Natural killer cell (primary cell): ENCODE data around the gene VGLL4. TPM values are rescaled to one million over a fixed set of nuclear protein-coding genes. Genes with fewer than 3 reads are reported as not detected.
"Not testable (repeated sequence)": the region's sequence is repeated elsewhere in the genome, so short reads cannot be mapped to it uniquely, and the experiment has no call there.

Experiments
- ATAC-seq, 3 donors: fragments of 150-1000 bp in 2 of 3; fragments of 200-7000 bp in 1 of 3; cut with Tn5 transposase; 1 replicate in 1 of 3; 2 replicates in 2 of 3; pipeline ENCODE4 v1.10.0; 2021; ENCODE audit warnings: mild to moderate bottlenecking in 2 of 3, moderate library complexity in 2 of 3
- DNase-seq, 2 donors: peaks; one replicate each; pipeline versions ENCODE4 v3.0.0 to v3.0.0-alpha.2; 2013 to 2021; ENCODE audit warnings: mixed read lengths in 1 of 2
- H3K27ac ChIP-seq: one replicate; pipeline ENCODE4 v1.5.1; 2013; ENCODE audit warnings: mild to moderate bottlenecking, low read length
- H3K27me3 ChIP-seq: one replicate; pipeline ENCODE4 v1.6.1; 2013; ENCODE audit warnings: low read length; ENCODE audit not compliant: control insufficient read depth, insufficient read depth
- H3K36me3 ChIP-seq: one replicate; pipeline ENCODE4 v1.6.1; 2013; ENCODE audit warnings: low read length; ENCODE audit not compliant: control insufficient read depth, insufficient read depth
- H3K4me1 ChIP-seq: one replicate; pipeline ENCODE4 v1.6.1; 2013; ENCODE audit warnings: low read length; ENCODE audit not compliant: control insufficient read depth, insufficient read depth
- H3K4me3 ChIP-seq: one replicate; pipeline ENCODE4 v1.5.1; 2013; ENCODE audit warnings: low read length
- H3K9me3 ChIP-seq: one replicate; pipeline ENCODE4 v1.6.1; 2013; ENCODE audit warnings: low read length; ENCODE audit not compliant: control insufficient read depth, insufficient read depth
- H3K27ac Mint-ChIP-seq, 2 donors: one replicate each; pipeline ENCODE4 v1.8.0; 2022; ENCODE audit warnings: mild to moderate bottlenecking in 2 of 2, mixed read lengths in 2 of 2, moderate library complexity in 1 of 2
- H3K27me3 Mint-ChIP-seq, 2 donors: one replicate each; pipeline ENCODE4 v1.8.0; 2022; ENCODE audit warnings: low read depth in 2 of 2, mixed read lengths in 2 of 2
- H3K36me3 Mint-ChIP-seq: one replicate; pipeline ENCODE4 v1.8.0; 2022; ENCODE audit warnings: mixed read lengths
- H3K4me1 Mint-ChIP-seq, 2 donors: one replicate each; pipeline ENCODE4 v1.8.0; 2022; ENCODE audit warnings: mixed read lengths in 2 of 2
- H3K4me3 Mint-ChIP-seq: one replicate; pipeline ENCODE4 v1.8.0; 2022; ENCODE audit warnings: mild to moderate bottlenecking, moderate library complexity, mixed read lengths
- H3K9me3 Mint-ChIP-seq, 2 donors: one replicate each; pipeline ENCODE4 v1.8.0; 2022; ENCODE audit warnings: mixed read lengths in 2 of 2
- CTCF ChIP-seq: fragments of 200-600 bp; IDR thresholded peaks from one replicate; pipeline ENCODE4 v1.8.0; 2022; ENCODE audit warnings: antibody characterized with exemption
- WGBS: methylation state at CpG from one replicate; pipeline ENCODE4 v1.1.7; 2013; ENCODE audit warnings: missing lambda C conversion rate; ENCODE audit not compliant: insufficient coverage; 5-methylcytosine and 5-hydroxymethylcytosine counted together
- intact Hi-C: fragments of 100-400 bp; cut with micrococcal nuclease; formaldehyde crosslinking; loops from one replicate; pipeline ENCODE4 v1.14.2; 2022
- total RNA-seq, 4 donors: library from RNA; stranded (reverse); fragments of 120-200 nt in 1 of 4; gene quantifications; one replicate each; pipeline versions ENCODE4 v1.2.3 to v1.2.4, GENCODE V29; 2013 to 2022

Gene VGLL4
- total RNA-seq, 3 donors from 2014 or later (not counting 1 experiment from before 2014, with no cell fraction given) = 29.5 to 42.8 (median 34.6) TPM

DNA sequence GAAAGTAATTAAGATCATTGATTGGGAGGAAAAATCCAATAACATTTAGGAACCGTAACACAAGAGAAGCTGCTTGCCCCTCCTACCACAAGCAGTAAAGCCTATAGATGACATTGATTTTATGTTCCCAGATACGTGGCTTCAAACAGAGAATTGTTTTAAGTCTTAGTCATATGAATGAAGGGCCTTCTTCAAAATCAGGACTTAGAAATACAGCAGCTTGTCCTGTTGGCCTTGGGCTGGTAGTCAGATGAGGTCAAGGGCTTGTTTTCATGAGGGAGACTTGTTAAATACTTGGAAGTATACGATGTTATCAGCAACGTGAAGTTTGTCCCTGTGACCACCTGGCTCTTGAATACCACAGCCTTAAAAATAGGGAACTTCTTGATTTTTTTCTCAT is 114.4 kb downstream of the VGLL4 start:
- 58% methylated on average over 3 of the region's 4 CpGs for WGBS
- no peak for ATAC-seq

GRCh38 chr3:11526121-11526520 is 117.6 kb downstream of the VGLL4 start:
- not testable (repeated sequence) for H3K27ac Mint-ChIP-seq, H3K4me1 Mint-ChIP-seq

More for the DNA sequence above, 114.4 kb downstream of the VGLL4 start:
- no peaks in the 10 kb centered on the region for H3K4me1 ChIP-seq
- H3K36me3 Mint-ChIP-seq = no peaks in the 10 kb centered on the region
- no peaks in the 10 kb centered on the region for H3K9me3 Mint-ChIP-seq
- no peak for TF ChIP-seq CTCF
- intact Hi-C loops = no loop called here
- peaks cover 5 to 6% of the 10 kb centered on the region in 2 donors for H3K4me1 Mint-ChIP-seq
- H3K27ac ChIP-seq = no peak overlapping the region
- no peak overlapping the region for H3K27ac Mint-ChIP-seq
- no peaks in the 10 kb centered on the region for H3K9me3 ChIP-seq
- no peaks in the 10 kb centered on the region for H3K27me3 Mint-ChIP-seq
- no peak overlapping the region for H3K4me3 Mint-ChIP-seq
- peaks cover 2% of the 10 kb centered on the region for H3K36me3 ChIP-seq
- no peaks in the 10 kb centered on the region for H3K27me3 ChIP-seq
- no peak for DNase-seq
- no peak overlapping the region for H3K4me3 ChIP-seq

DNA sequence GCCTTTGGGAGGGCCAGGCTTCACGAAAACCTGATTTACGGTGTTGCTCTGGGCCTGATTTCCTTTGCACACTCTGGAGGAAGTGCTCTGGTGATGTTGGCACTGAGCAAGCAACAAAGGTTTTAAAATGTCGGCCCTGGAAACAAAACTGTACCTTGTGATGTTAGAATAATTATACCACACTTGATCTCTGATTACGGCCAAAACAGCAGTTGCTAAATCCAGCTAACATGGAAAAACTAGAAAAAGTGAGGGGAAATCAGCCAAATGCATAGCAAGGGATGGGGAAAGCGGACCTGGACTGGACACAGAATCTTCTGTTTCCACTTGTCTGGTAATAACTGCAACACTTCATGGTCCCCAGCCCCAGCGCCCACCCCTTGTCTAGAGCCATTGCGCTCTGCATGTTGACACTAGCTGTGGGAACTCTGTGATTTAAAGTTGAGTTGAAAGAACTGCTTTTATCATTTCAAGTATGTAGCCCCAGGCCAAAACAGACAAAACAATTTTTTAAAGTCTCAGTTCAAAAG is 120.1 kb downstream of the VGLL4 start:
- Mint-ChIP-seq H3K36me3 (no peaks in the 10 kb centered on the region), H3K9me3 (no peaks in the 10 kb centered on the region), H3K27ac (no peak overlapping the region), H3K27me3 (no peaks in the 10 kb centered on the region), H3K4me1 (peaks cover 5 to 11% of the 10 kb centered on the region in 2 donors), H3K4me3 (no peak overlapping the region)
- DNase-seq (no peak), ATAC-seq (no peak)
- intact Hi-C loops = no loop called here
- Histone ChIP-seq H3K36me3 (no peaks in the 10 kb centered on the region), H3K9me3 (no peaks in the 10 kb centered on the region), H3K4me1 (no peaks in the 10 kb centered on the region), H3K4me3 (no peak overlapping the region), H3K27ac (no peak overlapping the region), H3K27me3 (no peaks in the 10 kb centered on the region)
- 79% methylated on average over 7 of the region's 7 CpGs for WGBS
- no peak for TF ChIP-seq CTCF

More at GRCh38 chr3:11526121-11526520, 117.6 kb downstream of the VGLL4 start:
- intact Hi-C loops, H3K4me1 ChIP-seq, H3K9me3 ChIP-seq, H3K9me3 Mint-ChIP-seq, H3K27me3 Mint-ChIP-seq, H3K4me3 ChIP-seq, H3K36me3 ChIP-seq, H3K27me3 ChIP-seq, ATAC-seq, H3K36me3 Mint-ChIP-seq, H3K27ac ChIP-seq, H3K4me3 Mint-ChIP-seq, DNase-seq: not testable (repeated sequence)
- WGBS = 98% methylated on average over 5 of the region's 5 CpGs

- WGBS = 78% methylated on average over 4 of the region's 8 CpGs
- H3K36me3 Mint-ChIP-seq = no peaks in the 10 kb centered on the region
- H3K4me3 Mint-ChIP-seq = no peak overlapping the region
- intact Hi-C loops = no loop called here
- Histone ChIP-seq H3K4me1 (no peaks in the 10 kb centered on the region), H3K36me3 (no peaks in the 10 kb centered on the region), H3K27ac (no peak overlapping the region), H3K27me3 (no peaks in the 10 kb centered on the region), H3K4me3 (no peak overlapping the region), H3K9me3 (no peaks in the 10 kb centered on the region)
- DNase-seq (no peak), ATAC-seq (no peak)
- no peak for TF ChIP-seq CTCF
- H3K27ac Mint-ChIP-seq = no peak overlapping the region
- peaks cover 5 to 11% of the 10 kb centered on the region in 2 donors for H3K4me1 Mint-ChIP-seq
- no peaks in the 10 kb centered on the region for H3K27me3 Mint-ChIP-seq
- no peaks in the 10 kb centered on the region for H3K9me3 Mint-ChIP-seq
Measured at GRCh38 chr3:11522953-11523571, 120.7 kb downstream of the VGLL4 start.
